ENCODE data around the gene COL23A1. TPM values are rescaled to one million over a fixed set of nuclear protein-coding genes. Genes with fewer than 3 reads are reported as not detected.

Gene COL23A1
- total and polyA plus RNA-seq, 5 donors from 2014 or later, result not detected

DNA sequence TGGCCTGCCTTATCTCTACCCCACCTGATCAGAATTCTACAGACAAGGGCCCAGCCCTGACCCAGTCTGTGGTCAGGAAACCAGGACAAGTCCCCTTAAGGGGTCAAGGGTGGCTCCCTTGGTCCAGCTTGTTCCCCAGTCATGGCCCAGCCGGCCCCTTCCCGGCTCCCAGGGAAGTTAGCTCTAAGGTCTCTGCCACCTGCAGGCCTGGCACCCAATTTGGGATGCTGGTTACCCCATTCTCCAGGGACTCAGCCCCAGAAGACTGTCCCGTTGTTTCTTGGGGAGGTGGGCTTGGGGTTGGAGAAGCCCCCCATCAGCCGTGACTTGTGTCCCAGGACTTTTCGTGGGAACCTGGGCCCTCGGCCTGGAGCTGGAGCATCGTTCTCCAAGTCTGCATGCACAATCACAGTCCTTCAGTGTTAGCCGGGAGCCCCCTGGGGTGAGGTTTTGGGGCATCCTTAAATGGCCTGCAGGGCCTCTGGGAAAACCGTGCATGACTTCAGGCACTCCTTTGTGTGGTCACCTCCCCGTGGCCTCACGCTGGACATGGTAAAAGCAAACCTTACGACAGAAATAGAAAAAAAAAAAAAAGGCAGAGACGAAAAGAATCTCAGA, 206.8 kb downstream of the COL23A1 start:
- no peaks in the 10 kb centered on the region for H3K36me3 ChIP-seq (ENCODE audit: control insufficient read depth, insufficient read depth, low read length)
- peaks cover 5% of the 10 kb centered on the region for H3K27me3 Mint-ChIP-seq
- H3K36me3 Mint-ChIP-seq, result no peaks in the 10 kb centered on the region
- no peak for DNase-seq
- H3K9me3 ChIP-seq (ENCODE audit: control insufficient read depth in 2 of 2, low read length in 2 of 2), result no peaks in the 10 kb centered on the region
- peaks cover 0 to 2% (median 0%) of the 10 kb centered on the region in 4 donors for H3K4me1 Mint-ChIP-seq
- no peak overlapping the region for H3K27ac Mint-ChIP-seq
- no peak overlapping the region for H3K27ac ChIP-seq (ENCODE audit: insufficient read depth, low read length, poor library complexity, severe bottlenecking)
- H3K4me3 ChIP-seq (ENCODE audit: low read depth, low read length), result no peak overlapping the region
- H3K4me1 ChIP-seq (ENCODE audit: control insufficient read depth, insufficient read depth, low read length, poor library complexity, severe bottlenecking), result no peaks in the 10 kb centered on the region
- H3K9me3 Mint-ChIP-seq, result peaks cover 0 to 1% (median 0%) of the 10 kb centered on the region in 7 donors
- ATAC-seq (ENCODE audit: low read depth in 2 of 2), result no peak
- H3K27me3 ChIP-seq (ENCODE audit: control insufficient read depth, insufficient read depth, low read length), result no peaks in the 10 kb centered on the region
- no peak overlapping the region for H3K4me3 Mint-ChIP-seq

DNA sequence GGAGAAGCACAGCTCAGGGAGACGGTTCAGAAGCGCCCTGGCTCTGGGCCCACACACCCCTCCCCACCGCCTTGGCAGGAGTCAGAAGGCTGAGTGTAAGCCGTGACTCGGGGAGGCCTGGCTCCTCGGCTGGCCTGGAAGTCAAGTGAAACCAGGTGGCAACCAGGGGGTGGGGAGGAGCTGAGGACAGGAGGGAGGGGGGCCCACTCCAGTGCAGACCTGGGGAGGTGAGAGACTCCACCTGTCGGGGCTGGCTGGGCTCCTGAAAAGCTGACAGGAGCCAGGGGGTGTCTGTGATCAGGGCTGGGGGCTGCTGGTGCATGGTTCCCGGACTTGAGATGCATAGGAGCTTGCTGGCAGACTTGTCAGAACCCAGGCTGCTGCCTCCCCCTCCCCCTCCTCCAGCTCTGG, 207.4 kb downstream of the COL23A1 start:
- H3K4me1 Mint-ChIP-seq, result peaks cover 0 to 2% (median 0%) of the 10 kb centered on the region in 4 donors
- no peak overlapping the region for H3K4me3 Mint-ChIP-seq
- no peak overlapping the region for H3K27ac Mint-ChIP-seq
- no peaks in the 10 kb centered on the region for H3K27me3 ChIP-seq (ENCODE audit: control insufficient read depth, insufficient read depth, low read length)
- no peaks in the 10 kb centered on the region for H3K36me3 ChIP-seq (ENCODE audit: control insufficient read depth, insufficient read depth, low read length)
- ATAC-seq (ENCODE audit: low read depth in 2 of 2) (no peak), DNase-seq (no peak)
- H3K4me1 ChIP-seq (ENCODE audit: control insufficient read depth, insufficient read depth, low read length, poor library complexity, severe bottlenecking), result no peaks in the 10 kb centered on the region
- peaks cover 5% of the 10 kb centered on the region for H3K27me3 Mint-ChIP-seq
- no peak overlapping the region for H3K4me3 ChIP-seq (ENCODE audit: low read depth, low read length)
- H3K27ac ChIP-seq (ENCODE audit: insufficient read depth, low read length, poor library complexity, severe bottlenecking), result no peak overlapping the region
- no peaks in the 10 kb centered on the region for H3K9me3 ChIP-seq (ENCODE audit: control insufficient read depth in 2 of 2, low read length in 2 of 2)
- peaks cover 0 to 1% (median 0%) of the 10 kb centered on the region in 7 donors for H3K9me3 Mint-ChIP-seq
- no peaks in the 10 kb centered on the region for H3K36me3 Mint-ChIP-seq

DNA sequence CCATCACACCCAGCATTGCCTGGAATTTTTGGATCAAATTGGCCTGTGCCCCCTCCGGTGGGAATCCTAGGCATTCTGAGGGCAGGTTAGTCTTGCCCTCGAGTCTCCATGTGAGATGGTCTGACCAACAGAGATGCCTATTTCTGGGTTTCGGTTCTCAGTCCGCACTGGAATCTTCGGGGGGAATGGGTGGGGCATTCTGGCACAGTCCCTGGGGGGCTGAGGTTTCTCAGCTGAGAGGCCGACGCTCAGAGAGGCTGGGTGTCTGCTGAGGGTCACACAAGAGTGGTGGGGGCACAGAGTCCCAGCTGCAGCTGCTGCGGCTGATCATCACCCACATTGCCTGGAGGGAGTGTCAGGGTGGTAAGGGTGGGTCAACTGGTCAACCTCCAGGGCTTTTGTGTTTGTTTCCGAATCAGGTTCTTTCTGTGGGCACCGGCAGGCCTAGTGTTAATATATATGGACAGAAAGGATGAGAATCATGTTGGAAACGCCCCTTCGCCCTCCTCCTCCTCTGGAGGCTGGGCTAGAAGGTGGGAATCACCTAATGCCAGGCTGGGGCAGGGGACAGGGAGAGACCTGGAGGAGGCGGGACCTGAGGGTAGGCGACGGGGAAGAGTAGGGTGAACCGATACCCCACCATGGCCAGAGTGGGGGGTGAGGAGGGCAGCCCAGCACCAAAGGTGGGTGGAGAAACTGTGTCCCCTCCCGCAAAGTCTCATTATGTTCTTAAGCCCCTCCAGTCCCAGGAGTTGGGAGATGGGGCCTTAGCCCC, 208.1 kb downstream of the COL23A1 start:
- Histone ChIP-seq H3K4me3 (ENCODE audit: low read depth, low read length) (no peak overlapping the region), H3K27me3 (ENCODE audit: control insufficient read depth, insufficient read depth, low read length) (no peaks in the 10 kb centered on the region), H3K27ac (ENCODE audit: insufficient read depth, low read length, poor library complexity, severe bottlenecking) (no peak overlapping the region), H3K4me1 (ENCODE audit: control insufficient read depth, insufficient read depth, low read length, poor library complexity, severe bottlenecking) (no peaks in the 10 kb centered on the region), H3K9me3 (ENCODE audit: control insufficient read depth in 2 of 2, low read length in 2 of 2) (no peaks in the 10 kb centered on the region), H3K36me3 (ENCODE audit: control insufficient read depth, insufficient read depth, low read length) (no peaks in the 10 kb centered on the region)
- Mint-ChIP-seq H3K36me3 (no peaks in the 10 kb centered on the region), H3K27me3 (peaks cover 5% of the 10 kb centered on the region), H3K4me3 (no peak overlapping the region), H3K27ac (no peak overlapping the region), H3K9me3 (no peaks in the 10 kb centered on the region), H3K4me1 (peaks cover 0 to 2% (median 0%) of the 10 kb centered on the region in 4 donors)
- ATAC-seq (ENCODE audit: low read depth in 2 of 2), result no peak
- DNase-seq, result no peak

DNA sequence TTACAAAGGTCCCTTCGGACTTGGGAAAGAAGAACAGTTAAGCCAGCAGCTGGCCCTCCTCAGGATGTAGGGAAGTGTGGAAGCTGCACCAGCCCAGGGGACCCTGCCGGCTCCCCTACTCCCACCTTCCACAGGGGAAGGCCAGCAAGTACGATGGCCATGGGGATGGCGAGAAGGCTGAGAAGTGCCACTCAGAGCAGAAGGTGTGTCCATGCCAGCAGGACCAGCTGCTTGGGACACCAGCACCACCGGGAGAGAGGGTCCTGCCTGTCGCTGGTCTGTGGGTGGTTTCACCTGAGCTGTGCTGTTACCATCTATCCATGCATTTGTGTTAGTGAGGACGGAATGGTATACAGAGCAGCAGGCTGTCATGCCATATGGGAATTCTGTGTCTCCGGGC, 209.0 kb downstream of the COL23A1 start:
- Histone ChIP-seq H3K27me3 (ENCODE audit: control insufficient read depth, insufficient read depth, low read length) (no peaks in the 10 kb centered on the region), H3K4me1 (ENCODE audit: control insufficient read depth, insufficient read depth, low read length, poor library complexity, severe bottlenecking) (no peaks in the 10 kb centered on the region), H3K27ac (ENCODE audit: insufficient read depth, low read length, poor library complexity, severe bottlenecking) (no peak overlapping the region), H3K36me3 (ENCODE audit: control insufficient read depth, insufficient read depth, low read length) (no peaks in the 10 kb centered on the region), H3K9me3 (ENCODE audit: control insufficient read depth in 2 of 2, low read length in 2 of 2) (no peaks in the 10 kb centered on the region), H3K4me3 (ENCODE audit: low read depth, low read length) (no peak overlapping the region)
- Mint-ChIP-seq H3K4me3 (no peak overlapping the region), H3K27ac (no peak overlapping the region), H3K9me3 (no peaks in the 10 kb centered on the region), H3K36me3 (no peaks in the 10 kb centered on the region), H3K27me3 (peaks cover 5% of the 10 kb centered on the region), H3K4me1 (peaks cover 0 to 2% (median 0%) of the 10 kb centered on the region in 4 donors)
- DNase-seq (no peak), ATAC-seq (ENCODE audit: low read depth in 2 of 2) (no peak)

DNA sequence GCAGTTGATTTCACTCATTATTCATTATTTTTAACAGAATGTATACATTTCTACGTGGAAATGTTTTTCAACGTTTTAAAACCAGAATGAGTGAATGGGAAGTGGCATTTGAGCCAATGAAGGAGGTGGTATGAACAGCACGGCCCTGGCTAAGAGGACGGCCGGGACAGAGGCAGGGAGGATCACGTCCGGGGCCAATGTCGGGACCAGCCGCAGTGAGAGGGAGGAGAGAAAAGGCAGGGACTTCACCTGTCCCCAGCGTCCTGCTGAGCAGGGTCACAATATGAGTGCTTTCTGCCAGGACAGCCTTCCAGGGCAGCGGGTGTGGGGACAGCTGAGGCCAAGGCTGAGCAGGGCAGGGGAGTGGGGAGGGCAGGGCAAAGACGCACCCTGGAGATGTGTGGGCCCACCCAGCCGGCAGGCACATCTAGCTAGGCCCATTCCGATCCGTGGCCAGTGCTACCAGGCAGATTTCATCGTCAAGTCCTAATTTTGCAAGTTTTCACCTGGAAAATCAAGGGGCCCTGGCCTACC, 209.6 kb downstream of the COL23A1 start:
- no peak overlapping the region for H3K27ac Mint-ChIP-seq
- Histone ChIP-seq H3K36me3 (ENCODE audit: control insufficient read depth, insufficient read depth, low read length) (no peaks in the 10 kb centered on the region), H3K4me3 (ENCODE audit: low read depth, low read length) (no peak overlapping the region), H3K27ac (ENCODE audit: insufficient read depth, low read length, poor library complexity, severe bottlenecking) (no peak overlapping the region), H3K9me3 (ENCODE audit: control insufficient read depth in 2 of 2, low read length in 2 of 2) (no peaks in the 10 kb centered on the region), H3K4me1 (ENCODE audit: control insufficient read depth, insufficient read depth, low read length, poor library complexity, severe bottlenecking) (no peaks in the 10 kb centered on the region), H3K27me3 (ENCODE audit: control insufficient read depth, insufficient read depth, low read length) (no peaks in the 10 kb centered on the region)
- ATAC-seq (ENCODE audit: low read depth in 2 of 2) (no peak), DNase-seq (no peak)
- peaks cover 5% of the 10 kb centered on the region for H3K27me3 Mint-ChIP-seq
- no peaks in the 10 kb centered on the region for H3K9me3 Mint-ChIP-seq
- H3K4me3 Mint-ChIP-seq, result no peak overlapping the region
- peaks cover 0 to 2% (median 0%) of the 10 kb centered on the region in 4 donors for H3K4me1 Mint-ChIP-seq
- H3K36me3 Mint-ChIP-seq, result no peaks in the 10 kb centered on the region

DNA sequence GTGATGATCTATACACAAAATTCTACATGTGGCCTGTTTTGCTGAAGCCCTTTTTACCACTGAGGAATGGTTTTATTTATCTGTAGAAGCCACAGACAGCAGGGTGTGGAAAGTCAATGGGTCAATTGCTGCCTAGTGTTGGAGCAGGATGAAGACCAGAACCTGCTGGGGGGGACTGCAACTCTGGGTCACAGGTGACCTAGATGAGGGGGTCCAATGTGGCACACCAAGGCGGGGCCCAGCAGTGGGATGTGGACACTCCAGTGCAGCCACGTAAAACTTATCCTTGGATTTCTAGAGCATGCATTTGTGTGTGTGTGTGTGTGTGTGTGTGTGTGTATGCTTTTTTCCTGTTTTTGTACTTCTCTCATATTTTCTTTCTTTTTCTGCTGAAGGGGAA, 210.1 kb downstream of the COL23A1 start:
- H3K36me3 Mint-ChIP-seq, result no peaks in the 10 kb centered on the region
- peaks cover 5% of the 10 kb centered on the region for H3K27me3 Mint-ChIP-seq
- H3K27ac Mint-ChIP-seq, result no peak overlapping the region
- no peak for DNase-seq
- Histone ChIP-seq H3K27me3 (ENCODE audit: control insufficient read depth, insufficient read depth, low read length) (no peaks in the 10 kb centered on the region), H3K27ac (ENCODE audit: insufficient read depth, low read length, poor library complexity, severe bottlenecking) (no peak overlapping the region), H3K9me3 (ENCODE audit: control insufficient read depth in 2 of 2, low read length in 2 of 2) (no peaks in the 10 kb centered on the region), H3K36me3 (ENCODE audit: control insufficient read depth, insufficient read depth, low read length) (no peaks in the 10 kb centered on the region), H3K4me1 (ENCODE audit: control insufficient read depth, insufficient read depth, low read length, poor library complexity, severe bottlenecking) (no peaks in the 10 kb centered on the region), H3K4me3 (ENCODE audit: low read depth, low read length) (no peak overlapping the region)
- no peak for ATAC-seq (ENCODE audit: low read depth in 2 of 2)
- no peaks in the 10 kb centered on the region for H3K4me1 Mint-ChIP-seq
- no peak overlapping the region for H3K4me3 Mint-ChIP-seq
- H3K9me3 Mint-ChIP-seq, result no peaks in the 10 kb centered on the region

DNA sequence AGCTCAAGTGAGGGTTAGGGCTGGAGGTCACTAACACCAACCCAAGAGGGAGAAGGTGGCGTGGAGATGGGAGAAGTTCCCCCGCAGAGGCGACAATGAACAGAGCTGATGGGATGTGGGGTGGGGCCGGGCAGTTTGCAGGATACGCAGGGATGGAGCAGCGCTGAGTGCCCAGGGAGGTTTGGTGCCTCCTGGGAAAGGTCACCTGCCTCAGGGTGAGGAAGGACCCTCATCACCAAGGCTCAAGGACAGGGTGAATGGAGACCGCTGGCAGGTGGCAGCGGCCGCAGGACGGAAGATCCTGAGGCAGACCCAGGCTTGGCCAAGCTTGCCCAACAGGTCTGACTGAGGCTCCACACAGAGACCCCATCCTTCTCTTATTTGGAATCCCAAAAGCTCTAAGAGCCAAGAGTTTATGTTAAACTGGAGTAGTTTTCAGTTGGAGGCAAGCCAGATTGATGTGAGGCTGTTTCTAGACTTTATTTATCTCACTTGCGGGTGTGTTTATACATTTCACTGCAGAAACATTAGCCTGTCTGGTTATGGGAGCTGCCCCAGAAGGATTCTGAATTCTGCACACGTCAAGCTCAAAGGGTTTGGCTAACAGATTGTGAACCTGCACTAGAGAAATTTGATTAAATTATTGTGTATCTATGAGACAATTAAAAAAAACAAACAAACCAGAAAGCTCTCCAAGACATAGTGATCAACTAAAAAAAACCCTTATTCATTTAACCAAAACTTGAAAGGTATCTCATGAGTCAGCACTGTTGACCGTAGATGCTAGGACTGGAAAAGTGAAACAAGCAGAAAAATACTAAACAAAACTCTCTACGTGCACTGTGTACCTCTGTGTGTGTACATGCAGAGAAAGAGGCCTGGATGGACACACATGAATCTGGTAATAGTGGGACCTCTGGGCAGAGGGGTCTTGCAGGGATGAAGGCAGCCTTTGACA, 211.4 kb downstream of the COL23A1 start:
- Histone ChIP-seq H3K9me3 (ENCODE audit: control insufficient read depth in 2 of 2, low read length in 2 of 2) (no peaks in the 10 kb centered on the region), H3K27ac (ENCODE audit: insufficient read depth, low read length, poor library complexity, severe bottlenecking) (no peak overlapping the region), H3K27me3 (ENCODE audit: control insufficient read depth, insufficient read depth, low read length) (no peaks in the 10 kb centered on the region), H3K4me1 (ENCODE audit: control insufficient read depth, insufficient read depth, low read length, poor library complexity, severe bottlenecking) (no peaks in the 10 kb centered on the region), H3K4me3 (ENCODE audit: low read depth, low read length) (no peak overlapping the region), H3K36me3 (ENCODE audit: control insufficient read depth, insufficient read depth, low read length) (no peaks in the 10 kb centered on the region)
- Mint-ChIP-seq H3K4me1 (no peaks in the 10 kb centered on the region), H3K27me3 (no peaks in the 10 kb centered on the region), H3K36me3 (no peaks in the 10 kb centered on the region), H3K27ac (no peak overlapping the region), H3K4me3 (no peak overlapping the region), H3K9me3 (no peaks in the 10 kb centered on the region)
- no peak for DNase-seq
- ATAC-seq (ENCODE audit: low read depth in 2 of 2), result no peak

Measured in CD4-positive, CD25-positive, alpha-beta regulatory T cell (primary cell).